GM18505 (cell line): ENCODE measurements around the gene DNLZ.

Experiments
- ATAC-seq: cut with Tn5 transposase; IDR thresholded peaks from one replicate; pipeline ENCODE4 v1.9.1; 2021; ENCODE audit not compliant: unreplicated experiment
- POLR2A ChIP-seq: IDR thresholded peaks from 4 replicates; pipeline ENCODE4 v1.6.1; 2011; ENCODE audit warnings: borderline replicate concordance; ENCODE audit not compliant: insufficient read depth, insufficient read length; ENCODE audit errors: extremely low read depth

DNLZ gene

DNA sequence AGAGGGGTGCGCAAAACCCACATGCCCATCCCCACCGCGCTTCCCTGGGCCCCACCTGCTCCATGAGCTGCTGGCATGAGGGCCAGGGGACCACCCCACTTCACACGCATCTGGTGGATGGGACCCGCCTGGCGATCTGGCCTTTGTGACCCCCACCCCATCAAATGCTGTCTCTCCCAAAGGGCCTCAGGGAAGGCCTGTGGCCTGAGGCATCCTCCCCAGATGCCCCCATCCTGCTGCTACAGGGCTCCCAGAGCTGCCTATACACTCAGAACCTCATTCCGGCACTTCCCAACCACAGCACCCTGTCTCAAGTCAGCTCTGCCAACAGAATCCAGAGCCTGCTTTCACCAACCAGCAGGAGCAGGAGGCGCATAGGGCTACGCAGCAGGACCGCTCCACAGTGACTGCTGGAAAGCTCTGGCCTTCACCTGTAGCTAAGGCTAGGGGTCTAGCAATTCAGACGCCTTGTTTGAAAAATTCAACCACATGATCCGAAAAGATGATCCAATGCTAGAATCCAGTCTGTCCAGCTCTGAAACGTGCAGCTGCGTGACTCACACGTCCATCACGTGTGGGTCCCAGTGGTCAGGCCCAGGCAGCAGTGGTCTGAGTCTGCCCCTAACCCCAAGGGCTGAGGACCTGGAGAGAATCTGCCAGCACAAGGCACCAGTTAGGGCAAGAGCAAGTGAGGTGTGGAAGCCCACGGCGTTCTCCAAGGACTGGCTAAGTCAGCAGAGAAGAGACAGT is 37.8 kb upstream of the DNLZ start:
- TF ChIP-seq POLR2A: no peak
- ATAC-seq: no peak

- peak; percentile 66 for ATAC-seq
- peak; percentile 82 for TF ChIP-seq POLR2A
Measured at GRCh38 chr9:136400038-136400834, 36.7 kb upstream of the DNLZ start, which contains the start of gene SNAPC4. Gene SNAPC4, minus strand, starts transcription at chr9:136400170. Its CDS starts 1,742 bp downstream, at chr9:136398428.

- no peak for TF ChIP-seq POLR2A
- peak; percentile 28 for ATAC-seq
Measured at GRCh38 chr9:136399176-136400037, 35.9 kb upstream of the DNLZ start.

GRCh38 chr9:136398286-136398685 is 34.7 kb upstream of the DNLZ start:
- no peak for ATAC-seq

GRCh38 chr9:136397643-136398042 is 34.1 kb upstream of the DNLZ start:
- ATAC-seq: no peak
- TF ChIP-seq POLR2A: no peak

More at GRCh38 chr9:136398286-136398685, 34.7 kb upstream of the DNLZ start:
- TF ChIP-seq POLR2A: no peak

DNA sequence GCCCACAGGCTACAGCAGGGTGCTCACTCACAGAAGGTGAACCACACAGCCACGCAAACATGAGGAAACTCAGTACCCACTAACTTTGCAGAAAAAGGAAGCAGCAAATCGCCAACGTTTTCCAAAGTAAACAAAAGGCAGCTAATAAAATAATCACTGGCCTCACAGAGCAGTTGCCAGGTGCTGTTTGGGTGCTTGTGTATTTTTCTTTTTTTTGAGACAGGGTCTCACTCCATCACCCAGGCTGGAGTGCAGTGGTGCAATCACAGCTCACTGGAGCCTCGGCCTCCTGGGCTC is 32.6 kb upstream of the DNLZ start:
- TF ChIP-seq POLR2A: no peak
- ATAC-seq: no peak

- TF ChIP-seq POLR2A: no peak
- no peak for ATAC-seq
Measured at GRCh38 chr9:136395345-136396218, 32.0 kb upstream of the DNLZ start.

- TF ChIP-seq POLR2A: no peak
- no peak for ATAC-seq
Measured at GRCh38 chr9:136395020-136395340, 31.4 kb upstream of the DNLZ start.

DNA sequence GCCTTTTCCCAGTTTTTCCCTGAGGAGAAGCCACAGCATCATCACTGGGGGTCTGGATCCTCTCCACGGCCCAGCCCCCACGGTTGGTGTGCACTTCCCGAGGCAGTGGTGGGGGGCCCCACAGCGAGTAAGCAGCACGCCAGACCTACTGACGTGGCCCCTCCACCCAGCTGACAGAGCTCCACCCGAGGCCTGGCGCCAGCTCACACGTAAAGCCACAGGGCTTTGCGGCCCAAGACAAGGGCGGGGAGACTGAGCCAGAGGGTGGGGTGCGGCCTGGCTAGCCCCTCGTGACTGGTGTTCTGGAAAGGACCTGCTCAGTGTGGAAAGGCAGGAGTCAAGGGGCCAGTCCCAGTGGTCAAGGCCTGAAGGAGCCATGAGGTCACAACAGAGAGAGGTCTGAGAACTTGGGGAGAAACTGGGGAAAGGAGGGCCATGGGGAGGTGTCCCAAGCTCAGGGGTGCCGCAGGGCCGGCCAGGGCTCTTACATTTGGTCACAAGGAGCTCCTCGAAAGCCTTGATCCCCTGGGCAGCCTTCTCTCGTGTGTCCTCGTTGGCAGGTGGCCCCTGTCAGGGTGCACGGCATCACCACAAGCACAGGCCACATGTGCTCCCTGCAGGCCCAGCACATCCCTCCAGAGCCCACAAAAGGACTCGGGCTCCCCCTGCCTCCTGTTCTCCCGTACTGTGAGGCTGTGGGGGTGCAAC is 30.9 kb upstream of the DNLZ start:
- TF ChIP-seq POLR2A: no peak
- no peak for ATAC-seq

DNA sequence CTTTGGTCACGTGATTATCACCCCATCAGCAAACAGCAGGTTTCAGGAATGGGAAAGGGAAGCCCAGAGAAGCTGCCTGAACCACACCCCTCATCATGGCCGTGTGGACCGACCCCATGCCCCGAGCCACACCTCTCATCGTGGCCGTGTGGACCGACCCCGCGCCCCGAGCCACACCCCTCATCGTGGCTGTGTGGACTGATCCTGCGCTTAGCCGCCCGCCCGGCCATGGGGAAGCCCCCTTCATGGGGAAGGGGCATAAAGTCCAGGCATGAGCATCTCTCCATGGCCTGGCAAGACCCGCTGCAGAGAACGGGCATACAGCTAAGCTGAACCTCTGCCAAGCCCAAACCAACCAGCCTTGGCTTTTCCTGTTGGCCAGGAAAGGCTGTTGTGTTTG is 30.0 kb upstream of the DNLZ start:
- no peak for TF ChIP-seq POLR2A
- ATAC-seq: no peak

GRCh38 chr9:136392538-136393449 is 29.2 kb upstream of the DNLZ start:
- TF ChIP-seq POLR2A: no peak
- ATAC-seq: no peak
